Esophagus squamous epithelium (tissue), 5 donors: ENCODE data around the gene RFC5. TPM values are rescaled to one million over a fixed set of nuclear protein-coding genes. Genes with fewer than 3 reads are reported as not detected.

Experiments
- DNase-seq: peaks from one replicate; lab custom pipeline; 2025; lab: John Stamatoyannopoulos, UW
- H3K27ac ChIP-seq, 4 donors: fragments of 200-600 bp; sonication (generic); one replicate each; pipeline ENCODE4 v1.5.1; 2016 to 2019; ENCODE audit warnings: mild to moderate bottlenecking in 1 of 4
- H3K27me3 ChIP-seq, 4 donors: fragments of 200-600 bp; sonication (generic); 1 replicate in 3 of 4; 2 replicates in 1 of 4; pipeline versions ENCODE4 v1.5.1 to v1.6.0; 2017 to 2021; ENCODE audit warnings: antibody characterized with exemption in 1 of 4
- H3K36me3 ChIP-seq, 3 donors: fragments of 200-600 bp; sonication (generic); one replicate each; pipeline ENCODE4 v1.5.1; 2016 to 2019
- H3K4me1 ChIP-seq, 3 donors: fragments of 200-600 bp; sonication (generic); one replicate each; pipeline ENCODE4 v1.5.1; 2017 to 2019
- H3K4me3 ChIP-seq, 4 donors: fragments of 200-600 bp; sonication (generic); 1 replicate in 3 of 4; 2 replicates in 1 of 4; pipeline ENCODE4 v1.5.1; 2016 to 2019; ENCODE audit warnings: mild to moderate bottlenecking in 2 of 4, moderate library complexity in 1 of 4
- H3K9me3 ChIP-seq, 3 donors: fragments of 200-600 bp; sonication (generic); one replicate each; pipeline ENCODE4 v1.5.1; 2016 to 2019
- POLR2A ChIP-seq, 4 donors: fragments of 450-650 bp; IDR thresholded peaks; one replicate each; pipeline ENCODE4 v1.6.1; 2017; ENCODE audit warnings: antibody characterized with exemption in 4 of 4, mild to moderate bottlenecking in 4 of 4, moderate library complexity in 3 of 4
- WGBS, 2 donors: methylation state at CpG; one replicate each; pipeline ENCODE4 v1.1.5; 2018; 5-methylcytosine and 5-hydroxymethylcytosine counted together
- intact Hi-C: fragments of 100-400 bp; cut with DNase I; formaldehyde crosslinking; loops from one replicate; pipeline ENCODE4 v1.15.0; 2022
- total RNA-seq, 4 donors: library from RNA; depleted of rRNA; stranded (reverse); fragments of >200 nt; gene quantifications; one replicate each; pipeline ENCODE4 v1.1.0, GENCODE V29; 2016
- TF ChIP-seq, protein P1 (sequence below), 6 experiments: fragments of 450-650 bp in 4 of 6; fragments of 200-600 bp in 2 of 6; sonication (generic) in 2 of 6; IDR thresholded peaks; one replicate each; pipeline ENCODE4 v1.5.1; 2016 to 2019; ENCODE audit warnings: antibody characterized with exemption in 6 of 6, mild to moderate bottlenecking in 4 of 6, moderate library complexity in 4 of 6
- donor health status: DM: yes; HTN: yes; CAD: no.

The RFC5 gene
- total RNA-seq, 4 donors from 2014 or later: 11.5 to 32.2 (median 19.1) TPM

DNA sequence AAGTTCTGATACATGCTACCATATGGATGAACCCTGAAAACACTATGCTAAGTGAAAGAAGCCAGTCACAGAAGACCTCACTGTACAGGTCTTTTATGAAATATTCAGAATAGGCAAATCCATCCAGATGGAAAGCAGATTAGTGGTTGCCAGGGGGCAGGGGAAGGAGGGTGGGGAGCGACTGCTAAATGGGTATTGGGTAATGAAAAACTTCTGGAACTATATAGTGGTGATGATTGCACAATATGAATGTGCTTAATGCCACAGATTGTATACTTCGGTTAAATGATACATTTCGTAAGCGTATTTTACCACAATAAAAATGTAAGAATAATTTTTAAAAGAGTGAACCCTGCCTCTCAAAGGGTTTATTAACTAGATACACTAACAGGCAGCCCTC lies 35.9 kb upstream of the RFC5 start:
- DNase-seq: no peak
- Histone ChIP-seq H3K27me3 (peaks cover 0 to 29% (median 0%) of the 10 kb centered on the region in 4 donors), H3K36me3 (no peaks in the 10 kb centered on the region), H3K4me1 (no peaks in the 10 kb centered on the region), H3K4me3 (no peak overlapping the region), H3K9me3 (no peaks in the 10 kb centered on the region), H3K27ac (no peak overlapping the region)
- intact Hi-C loops: no loop called here
- WGBS, 2 donors: 57 to 68% methylated on average over 4 of the region's 4 CpGs
- TF ChIP-seq, protein P1, sequence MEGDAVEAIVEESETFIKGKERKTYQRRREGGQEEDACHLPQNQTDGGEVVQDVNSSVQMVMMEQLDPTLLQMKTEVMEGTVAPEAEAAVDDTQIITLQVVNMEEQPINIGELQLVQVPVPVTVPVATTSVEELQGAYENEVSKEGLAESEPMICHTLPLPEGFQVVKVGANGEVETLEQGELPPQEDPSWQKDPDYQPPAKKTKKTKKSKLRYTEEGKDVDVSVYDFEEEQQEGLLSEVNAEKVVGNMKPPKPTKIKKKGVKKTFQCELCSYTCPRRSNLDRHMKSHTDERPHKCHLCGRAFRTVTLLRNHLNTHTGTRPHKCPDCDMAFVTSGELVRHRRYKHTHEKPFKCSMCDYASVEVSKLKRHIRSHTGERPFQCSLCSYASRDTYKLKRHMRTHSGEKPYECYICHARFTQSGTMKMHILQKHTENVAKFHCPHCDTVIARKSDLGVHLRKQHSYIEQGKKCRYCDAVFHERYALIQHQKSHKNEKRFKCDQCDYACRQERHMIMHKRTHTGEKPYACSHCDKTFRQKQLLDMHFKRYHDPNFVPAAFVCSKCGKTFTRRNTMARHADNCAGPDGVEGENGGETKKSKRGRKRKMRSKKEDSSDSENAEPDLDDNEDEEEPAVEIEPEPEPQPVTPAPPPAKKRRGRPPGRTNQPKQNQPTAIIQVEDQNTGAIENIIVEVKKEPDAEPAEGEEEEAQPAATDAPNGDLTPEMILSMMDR (IDR thresholded peaks at IDR 0.05): no peak
- no peak for TF ChIP-seq POLR2A (IDR thresholded peaks at IDR 0.05)

DNA sequence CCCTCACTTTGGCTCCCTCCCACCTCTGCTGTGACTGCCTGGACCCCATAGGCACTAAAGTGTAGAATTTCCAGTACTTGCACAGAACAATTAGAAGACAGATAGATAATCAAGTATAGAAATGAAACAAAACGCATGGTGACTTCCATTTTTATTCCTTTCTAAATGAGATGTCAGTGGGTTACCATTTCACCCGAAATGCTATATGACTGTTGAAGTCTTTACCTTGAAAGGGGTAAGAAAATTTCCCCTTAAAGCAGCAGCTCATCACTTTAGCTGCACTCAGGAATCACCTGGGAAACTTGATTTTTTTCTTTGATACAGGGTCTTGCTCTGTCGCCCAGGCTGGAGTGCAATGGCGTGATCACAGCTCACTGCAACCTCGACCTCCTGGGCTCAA lies 35.2 kb upstream of the RFC5 start:
- H3K4me3 ChIP-seq: no peak overlapping the region
- no peak for DNase-seq
- peaks cover 0 to 35% (median 0%) of the 10 kb centered on the region in 4 donors for H3K27me3 ChIP-seq
- intact Hi-C loops: no loop called here
- no peaks in the 10 kb centered on the region for H3K9me3 ChIP-seq
- 64 to 79% methylated on average over 5 of the region's 5 CpGs for WGBS, 2 donors
- no peak overlapping the region for H3K27ac ChIP-seq
- peaks cover 0 to 2% (median 0%) of the 10 kb centered on the region in 3 donors for H3K4me1 ChIP-seq
- TF ChIP-seq, protein P1 (IDR thresholded peaks at IDR 0.05): no peak
- TF ChIP-seq POLR2A (IDR thresholded peaks at IDR 0.05): no peak
- H3K36me3 ChIP-seq: no peaks in the 10 kb centered on the region

- Histone ChIP-seq H3K27ac (no peak overlapping the region), H3K27me3 (peaks cover 0 to 24% (median 0%) of the 10 kb centered on the region in 4 donors), H3K4me1 (peaks cover 0 to 9% (median 0%) of the 10 kb centered on the region in 3 donors), H3K4me3 (no peak overlapping the region), H3K36me3 (no peaks in the 10 kb centered on the region), H3K9me3 (no peaks in the 10 kb centered on the region)
- intact Hi-C loops: no loop called here
- TF ChIP-seq, protein P1 (IDR thresholded peaks at IDR 0.05): no peak
- no peak for TF ChIP-seq POLR2A (IDR thresholded peaks at IDR 0.05)
- 24 to 59% methylated on average over 2 of the region's 2 CpGs for WGBS, 2 donors
- DNase-seq: no peak
Measured at GRCh38 chr12:117985182-117985581, 31.3 kb upstream of the RFC5 start.

DNA sequence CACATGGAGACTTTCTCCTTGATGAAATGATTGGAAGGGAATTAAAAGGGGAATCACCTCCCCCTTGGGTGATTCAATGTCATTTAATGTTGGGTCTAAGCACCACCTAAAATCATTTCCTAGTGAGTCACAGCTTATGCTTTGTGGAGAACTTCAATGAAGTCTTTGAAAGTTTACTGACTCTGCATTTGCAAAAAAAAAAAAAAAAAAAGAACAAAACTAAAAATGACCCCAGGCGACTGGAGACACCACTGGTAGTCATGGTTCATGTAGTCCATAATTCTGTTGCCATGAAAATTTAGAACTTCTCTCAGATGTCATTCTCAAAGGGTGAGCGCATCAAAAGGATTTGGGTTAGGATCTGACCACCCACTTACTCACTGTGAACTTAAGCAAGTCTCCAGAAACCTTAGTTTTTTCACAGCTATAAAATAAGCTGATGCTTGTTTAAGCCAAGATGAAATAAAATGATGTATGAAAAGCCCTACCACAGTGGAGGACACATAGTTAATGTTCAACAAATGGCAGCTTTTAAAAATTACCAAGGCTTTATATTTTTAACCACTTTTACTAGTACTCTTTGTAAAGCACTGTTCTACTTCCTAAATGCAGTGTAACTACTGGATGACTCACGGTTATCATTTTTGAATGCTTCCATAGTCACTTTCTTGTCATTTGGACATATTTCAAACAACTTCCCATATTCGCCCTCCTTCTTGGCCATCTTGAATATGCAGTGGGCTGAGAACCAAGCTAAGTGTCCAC lies 29.6 kb upstream of the RFC5 start:
- WGBS, 2 donors: 22 to 26% methylated on average over 4 of the region's 4 CpGs
- no peak overlapping the region for H3K4me3 ChIP-seq
- peaks cover 0 to 9% (median 0%) of the 10 kb centered on the region in 3 donors for H3K4me1 ChIP-seq
- no peaks in the 10 kb centered on the region for H3K9me3 ChIP-seq
- H3K27me3 ChIP-seq: peaks cover 0 to 25% (median 0%) of the 10 kb centered on the region in 4 donors
- no peak for DNase-seq
- intact Hi-C loops: no loop called here
- TF ChIP-seq POLR2A (IDR thresholded peaks at IDR 0.05): no peak
- TF ChIP-seq, protein P1 (IDR thresholded peaks at IDR 0.05): no peak
- no peak overlapping the region for H3K27ac ChIP-seq
- H3K36me3 ChIP-seq: no peaks in the 10 kb centered on the region
